C4-2B (cell line): ENCODE measurements around the gene HOXD4.

ENCODE experiments used
- ZFX ChIP-seq: fragments of 450-650 bp; IDR thresholded peaks from 2 replicates; pipeline ENCODE4 v1.6.1; 2017
- TF ChIP-seq, protein P1 (sequence below): fragments of 450-650 bp; conservative IDR thresholded peaks from 2 replicates; pipeline ENCODE4 v1.5.1; 2017; ENCODE audit warnings: mild to moderate bottlenecking

DNA sequence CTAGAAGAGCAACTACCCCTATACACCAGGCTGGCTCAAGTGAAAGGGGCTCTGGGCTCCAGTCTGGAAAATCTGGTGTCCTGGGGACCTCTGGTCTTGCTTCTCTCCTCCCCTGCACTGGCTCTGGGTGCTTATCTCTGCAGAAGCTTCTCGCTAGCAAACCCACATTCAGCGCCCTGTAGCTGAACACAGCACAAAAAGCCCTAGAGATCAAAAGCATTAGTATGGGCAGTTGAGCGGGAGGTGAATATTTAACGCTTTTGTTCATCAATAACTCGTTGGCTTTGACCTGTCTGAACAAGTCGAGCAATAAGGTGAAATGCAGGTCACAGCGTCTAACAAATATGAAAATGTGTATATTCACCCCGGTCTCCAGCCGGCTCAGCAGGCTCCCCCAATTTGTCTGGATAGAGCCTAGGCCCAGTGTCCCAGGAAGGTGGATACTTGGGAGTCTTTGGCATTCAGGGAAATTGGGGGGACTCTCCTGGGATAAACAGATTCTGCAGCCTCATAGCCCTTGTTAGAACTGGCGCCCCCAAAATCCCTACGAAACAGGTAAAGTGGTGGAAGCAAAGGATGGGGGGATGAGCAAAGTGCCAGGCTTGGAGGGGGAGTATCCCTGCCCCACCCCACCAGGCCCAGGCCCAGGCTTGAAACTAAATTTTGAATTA lies 2.5 kb upstream of the HOXD4 start:
- TF ChIP-seq, protein P1, sequence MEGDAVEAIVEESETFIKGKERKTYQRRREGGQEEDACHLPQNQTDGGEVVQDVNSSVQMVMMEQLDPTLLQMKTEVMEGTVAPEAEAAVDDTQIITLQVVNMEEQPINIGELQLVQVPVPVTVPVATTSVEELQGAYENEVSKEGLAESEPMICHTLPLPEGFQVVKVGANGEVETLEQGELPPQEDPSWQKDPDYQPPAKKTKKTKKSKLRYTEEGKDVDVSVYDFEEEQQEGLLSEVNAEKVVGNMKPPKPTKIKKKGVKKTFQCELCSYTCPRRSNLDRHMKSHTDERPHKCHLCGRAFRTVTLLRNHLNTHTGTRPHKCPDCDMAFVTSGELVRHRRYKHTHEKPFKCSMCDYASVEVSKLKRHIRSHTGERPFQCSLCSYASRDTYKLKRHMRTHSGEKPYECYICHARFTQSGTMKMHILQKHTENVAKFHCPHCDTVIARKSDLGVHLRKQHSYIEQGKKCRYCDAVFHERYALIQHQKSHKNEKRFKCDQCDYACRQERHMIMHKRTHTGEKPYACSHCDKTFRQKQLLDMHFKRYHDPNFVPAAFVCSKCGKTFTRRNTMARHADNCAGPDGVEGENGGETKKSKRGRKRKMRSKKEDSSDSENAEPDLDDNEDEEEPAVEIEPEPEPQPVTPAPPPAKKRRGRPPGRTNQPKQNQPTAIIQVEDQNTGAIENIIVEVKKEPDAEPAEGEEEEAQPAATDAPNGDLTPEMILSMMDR, result no peak
- no peak for TF ChIP-seq ZFX
